H1 (cell line): ENCODE measurements around the gene OTOP3. TPM values are rescaled to one million over a fixed set of nuclear protein-coding genes. Genes with fewer than 3 reads are reported as not detected.

Experiments
- CTCF ChIA-PET: fragments of 300-600 bp; sonication (Branson Sonifier 250); formaldehyde crosslinking; loops from one replicate; lab custom pipeline; 2021; ENCODE audit not compliant: partially characterized antibody; lab: Charles Lee
- POLR2A ChIA-PET: fragments of 300-600 bp; sonication (Branson Sonifier 250); formaldehyde crosslinking; loops from one replicate; lab custom pipeline; 2021; ENCODE audit warnings: inconsistent platforms; ENCODE audit not compliant: partially characterized antibody; lab: Charles Lee
- DNase-seq, 2 experiments: peaks; one replicate each; pipeline versions ENCODE4 v3.0.0 to v3.0.0-alpha.2; 2010 to 2022; ENCODE audit warnings: low spot score in 2 of 2, low read depth in 1 of 2, mixed read lengths in 1 of 2
- FAIRE-seq: peaks from 2 replicates; lab custom pipeline; 2011; peaks lifted over from hg19 to GRCh38; lab: Jason Lieb, UNC
- H2AFZ ChIP-seq: 2 replicates; pipeline ENCODE4 v1.8.1; 2012; ENCODE audit warnings: low read length, inconsistent platforms
- H2AK5ac ChIP-seq: 2 replicates; pipeline ENCODE4 v1.6.1; 2013; ENCODE audit warnings: low read depth, low read length
- H2BK120ac ChIP-seq: replicated peaks from 2 replicates; pipeline ENCODE3; 2013; ENCODE audit warnings: low read depth, low read length, inconsistent platforms
- H2BK12ac ChIP-seq: 2 replicates; pipeline ENCODE4 v1.6.1; 2013; ENCODE audit warnings: low read depth, low read length
- H2BK15ac ChIP-seq: 2 replicates; pipeline ENCODE4 v1.6.1; 2013; ENCODE audit warnings: low read length
- H2BK20ac ChIP-seq: 2 replicates; pipeline ENCODE4 v1.6.1; 2013; ENCODE audit warnings: low read length
- H2BK5ac ChIP-seq: 2 replicates; pipeline ENCODE4 v1.6.1; 2013; ENCODE audit warnings: low read depth, low read length
- H3K14ac ChIP-seq: 2 replicates; pipeline ENCODE4 v1.6.1; 2013; ENCODE audit warnings: inconsistent platforms; ENCODE audit not compliant: insufficient read length
- H3K18ac ChIP-seq: 2 replicates; pipeline ENCODE4 v1.6.1; 2013; ENCODE audit warnings: low read length; ENCODE audit errors: extremely low read depth
- H3K23ac ChIP-seq: 2 replicates; pipeline ENCODE4 v1.6.1; 2013; ENCODE audit warnings: inconsistent platforms; ENCODE audit not compliant: insufficient read length
- H3K23me2 ChIP-seq: 2 replicates; pipeline ENCODE4 v1.6.1; 2013; ENCODE audit warnings: low read depth, low read length
- H3K27ac ChIP-seq: 2 replicates; pipeline ENCODE4 v1.6.1; 2011; ENCODE audit warnings: low read depth, low read length, inconsistent platforms
- H3K27me3 ChIP-seq, 4 experiments: replicated peaks in 1 of 4; 1 replicate in 1 of 4; 2 replicates in 3 of 4; pipeline versions ENCODE4 v1.6.1 to v1.8.1; 2011 to 2013; ENCODE audit warnings: low read length in 3 of 4, mild to moderate bottlenecking in 3 of 4, inconsistent platforms in 2 of 4, mixed read lengths in 2 of 4, moderate library complexity in 1 of 4; ENCODE audit not compliant: control insufficient read depth in 3 of 4, insufficient read depth in 3 of 4; ENCODE audit errors: extremely low read depth in 1 of 4
- H3K36me3 ChIP-seq, 4 experiments: 2 replicates each; pipeline versions ENCODE4 v1.6.1 to v1.8.1; 2011 to 2013; ENCODE audit warnings: mild to moderate bottlenecking in 4 of 4, low read length in 3 of 4, moderate library complexity in 2 of 4, control low read depth in 1 of 4, inconsistent platforms in 1 of 4; ENCODE audit not compliant: insufficient read depth in 4 of 4, control insufficient read depth in 2 of 4
- H3K4ac ChIP-seq: replicated peaks from 2 replicates; pipeline ENCODE3; 2013; ENCODE audit warnings: low read length, low read depth, mixed read lengths, inconsistent platforms; ENCODE audit not compliant: insufficient read length
- H3K4me1 ChIP-seq, 4 experiments: replicated peaks in 1 of 4; 1 replicate in 1 of 4; 2 replicates in 3 of 4; pipeline versions ENCODE4 v1.6.1 to v1.8.1; 2011 to 2013; ENCODE audit warnings: low read length in 3 of 4, inconsistent platforms in 2 of 4, mixed read lengths in 1 of 4; ENCODE audit not compliant: insufficient read depth in 4 of 4, control insufficient read depth in 3 of 4
- H3K4me2 ChIP-seq, 2 experiments: 2 replicates each; pipeline versions ENCODE4 v1.6.1 to v1.8.1; 2011 to 2013; ENCODE audit warnings: low read depth in 2 of 2, low read length in 2 of 2, control low read depth in 1 of 2, inconsistent platforms in 1 of 2, mild to moderate bottlenecking in 1 of 2; ENCODE audit not compliant: insufficient read depth in 1 of 2
- H3K4me3 ChIP-seq, 4 experiments: fragments of 200-600, 300-600 bp in 1 of 4; sonication (generic), shearing (Covaris generic), sonication (Bioruptor Twin) in 1 of 4; 2 replicates each; pipeline versions ENCODE4 v1.5.1 to v1.8.1; 2011 to 2016; ENCODE audit warnings: low read length in 4 of 4, low read depth in 3 of 4, control low read depth in 2 of 4, inconsistent platforms in 2 of 4, mild to moderate bottlenecking in 2 of 4, mixed read lengths in 1 of 4, moderate library complexity in 1 of 4; ENCODE audit not compliant: insufficient read depth in 2 of 4; ENCODE audit errors: extremely low read depth in 1 of 4
- H3K56ac ChIP-seq: replicated peaks from 2 replicates; pipeline ENCODE3; 2013; ENCODE audit warnings: low read depth, mild to moderate bottlenecking, mixed read lengths, low read length, inconsistent platforms; ENCODE audit not compliant: insufficient read length
- H3K79me1 ChIP-seq: 2 replicates; pipeline ENCODE4 v1.6.1; 2013; ENCODE audit warnings: low read depth, low read length, control low read depth
- H3K79me2 ChIP-seq, 2 experiments: 2 replicates each; pipeline versions ENCODE4 v1.6.1 to v1.8.1; 2012 to 2013; ENCODE audit warnings: low read length in 2 of 2, mild to moderate bottlenecking in 2 of 2, inconsistent platforms in 1 of 2; ENCODE audit not compliant: insufficient read depth in 2 of 2, control insufficient read depth in 1 of 2
- H3K9ac ChIP-seq, 4 experiments: replicated peaks in 1 of 4; 1 replicate in 1 of 4; 2 replicates in 3 of 4; pipeline versions ENCODE4 v1.6.1 to v1.8.1; 2011 to 2013; ENCODE audit warnings: low read depth in 3 of 4, low read length in 3 of 4, control low read depth in 2 of 4, mild to moderate bottlenecking in 2 of 4, moderate library complexity in 2 of 4, inconsistent platforms in 1 of 4; ENCODE audit errors: extremely low read depth in 1 of 4
- H3K9me3 ChIP-seq, 2 experiments: 2 replicates each; pipeline versions ENCODE4 v1.6.1 to v1.8.1; 2012 to 2013; ENCODE audit warnings: mild to moderate bottlenecking in 2 of 2, moderate library complexity in 2 of 2, control low read depth in 1 of 2, inconsistent platforms in 1 of 2, low read depth in 1 of 2, low read length in 1 of 2, mixed read lengths in 1 of 2; ENCODE audit not compliant: insufficient read depth in 2 of 2
- H4K20me1 ChIP-seq, 2 experiments: replicated peaks in 1 of 2; 2 replicates each; pipeline versions ENCODE3 to v1.8.1; 2011 to 2013; ENCODE audit warnings: inconsistent platforms in 2 of 2, low read length in 2 of 2, mild to moderate bottlenecking in 1 of 2; ENCODE audit not compliant: insufficient read depth in 2 of 2, control insufficient read depth in 1 of 2
- H4K5ac ChIP-seq: 2 replicates; pipeline ENCODE4 v1.6.1; 2013; ENCODE audit warnings: low read length, low read depth, mixed read lengths, inconsistent platforms; ENCODE audit not compliant: insufficient read length
- H4K8ac ChIP-seq: 2 replicates; pipeline ENCODE4 v1.8.0; 2013; ENCODE audit warnings: mild to moderate bottlenecking, moderate library complexity, low read length, inconsistent platforms; ENCODE audit not compliant: insufficient read depth; ENCODE audit errors: extremely low read depth
- H4K91ac ChIP-seq: replicated peaks from 2 replicates; pipeline ENCODE3; 2013; ENCODE audit warnings: low read length, mixed read lengths, inconsistent platforms; ENCODE audit not compliant: insufficient read length
- BRCA1 ChIP-seq: IDR thresholded peaks from 2 replicates; pipeline ENCODE4 v1.6.1; 2012; ENCODE audit warnings: low read depth, low read length, improper control_type of control experiment
- EP300 ChIP-seq, 2 experiments: IDR thresholded peaks; 1 replicate in 1 of 2; 2 replicates in 1 of 2; pipeline ENCODE4 v1.6.1; 2011 to 2012; ENCODE audit warnings: low read depth in 2 of 2, low read length in 2 of 2, mild to moderate bottlenecking in 2 of 2, borderline replicate concordance in 1 of 2, inconsistent platforms in 1 of 2, moderate library complexity in 1 of 2
- EZH2 ChIP-seq: fragments of 200-600 bp; sonication (generic); IDR thresholded peaks from 2 replicates; pipeline ENCODE4 v1.7.1; 2012; ENCODE audit warnings: low read depth, mild to moderate bottlenecking, moderate library complexity, low read length, inconsistent platforms; ENCODE audit not compliant: severe bottlenecking
- GTF2F1 ChIP-seq: IDR thresholded peaks from 2 replicates; pipeline ENCODE4 v1.6.1; 2012; ENCODE audit warnings: low read depth, low read length, improper control_type of control experiment, borderline replicate concordance
- POLR2A ChIP-seq, 2 experiments: IDR thresholded peaks; 1 replicate in 1 of 2; 2 replicates in 1 of 2; pipeline ENCODE4 v1.6.1; 2011; ENCODE audit warnings: low read depth in 2 of 2, low read length in 2 of 2, mild to moderate bottlenecking in 2 of 2; ENCODE audit errors: control extremely low read depth in 1 of 2
- RAD21 ChIP-seq, 2 experiments: IDR thresholded peaks in 1 of 2; conservative IDR thresholded peaks in 1 of 2; 2 replicates each; pipeline ENCODE4 v1.6.1; 2011; ENCODE audit warnings: low read depth in 2 of 2, low read length in 2 of 2, improper control_type of control experiment in 1 of 2, inconsistent platforms in 1 of 2, mild to moderate bottlenecking in 1 of 2, moderate library complexity in 1 of 2
- SAP30 ChIP-seq: fragments of 300-600 bp; sonication (generic); IDR thresholded peaks from 2 replicates; pipeline ENCODE4 v1.7.1; 2012; ENCODE audit warnings: low read length, moderate library complexity, mild to moderate bottlenecking, inconsistent platforms; ENCODE audit not compliant: insufficient read depth, insufficient replicate concordance
- SIN3A ChIP-seq, 2 experiments: IDR thresholded peaks in 1 of 2; conservative IDR thresholded peaks in 1 of 2; 2 replicates each; pipeline ENCODE4 v1.6.1; 2011 to 2012; ENCODE audit warnings: low read length in 2 of 2, improper control_type of control experiment in 1 of 2, low read depth in 1 of 2, mild to moderate bottlenecking in 1 of 2
- SIRT6 ChIP-seq: IDR thresholded peaks from one replicate; pipeline ENCODE4 v1.7.1; 2012; ENCODE audit warnings: low read length, inconsistent platforms
- SIX5 ChIP-seq: IDR thresholded peaks from 2 replicates; pipeline ENCODE4 v1.6.1; 2011; ENCODE audit warnings: mild to moderate bottlenecking, low read depth, low read length
- SP2 ChIP-seq: IDR thresholded peaks from 2 replicates; pipeline ENCODE4 v1.6.1; 2012; ENCODE audit warnings: mild to moderate bottlenecking, low read length, inconsistent platforms
- TCF12 ChIP-seq: IDR thresholded peaks from 2 replicates; pipeline ENCODE4 v1.6.1; 2011; ENCODE audit warnings: low read depth, mild to moderate bottlenecking, low read length
- WGBS, 2 experiments: shearing (Covaris generic) in 1 of 2; methylation state at CpG; one replicate each; pipeline versions ENCODE4 v1.1.6 to v1.1.7; 2013 to 2015; ENCODE audit warnings: low lambda C conversion rate in 2 of 2, mixed read lengths in 2 of 2, inconsistent platforms in 1 of 2, low coverage in 1 of 2, missing lambda C conversion rate in 1 of 2; ENCODE audit not compliant: insufficient replicate concordance in 2 of 2, insufficient coverage in 1 of 2, insufficient read length in 1 of 2; ENCODE audit errors: extremely low coverage in 1 of 2, missing lambda C conversion rate in 1 of 2; 5-methylcytosine and 5-hydroxymethylcytosine counted together
- polyA plus RNA-seq, 7 experiments: library from polyadenylated mRNA; depleted of rRNA in 3 of 7; stranded (reverse) in 5 of 7; unstranded in 2 of 7; fragments of >200 nt in 5 of 7; fragments of 200-250 nt in 2 of 7; gene quantifications; 1 replicate in 5 of 7; 2 replicates in 1 of 7; 4 replicates in 1 of 7; pipeline versions ENCODE4 v1.2.1 to v1.2.3, GENCODE V29; 2011 to 2013; ENCODE audit warnings: missing spikeins in 2 of 7, mixed read lengths in 2 of 7
- total RNA-seq: library from RNA; stranded (reverse); fragmentation: NEBNext Ultra II Directional; extraction: Animal tissue kit (Norgen Biotek cat#: 25700); gene quantifications from 2 replicates; pipeline ENCODE4 v1.2.1, GENCODE V29; 2021
- TF ChIP-seq, protein P1 (sequence below): IDR thresholded peaks from 2 replicates; pipeline ENCODE4 v1.6.1; 2012; ENCODE audit warnings: inconsistent platforms

The OTOP3 gene
- total and polyA plus RNA-seq, 2 of the 8 experiments (the other 6 are each of a cell fraction or from before 2014, with no cell fraction given), result 0.05 TPM; not detected in 1

DNA sequence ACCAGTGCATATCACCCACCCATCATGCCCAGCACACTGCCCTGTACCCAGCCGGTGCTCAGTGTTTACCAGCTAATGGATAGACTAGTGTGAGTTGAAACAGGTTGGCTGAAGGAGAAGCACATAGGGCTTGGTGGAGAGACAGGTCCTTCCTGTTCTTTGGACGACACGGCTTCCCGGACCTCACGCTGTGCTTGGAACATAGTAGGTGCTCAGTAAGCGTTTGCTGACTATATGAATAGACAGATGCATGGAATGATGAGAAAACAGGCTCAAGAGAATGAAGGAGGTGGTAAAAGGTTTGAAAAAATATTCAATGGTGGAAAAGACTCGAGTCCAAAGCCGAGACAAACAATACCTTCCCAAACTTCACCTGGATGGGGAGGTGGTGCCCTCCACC, 35.5 kb upstream of the OTOP3 start:
- no peaks in the 10 kb centered on the region for H3K79me1 ChIP-seq
- H3K9me3 ChIP-seq, result no peaks in the 10 kb centered on the region
- FAIRE-seq (no peak), DNase-seq (no peak)
- no peak overlapping the region for H2BK15ac ChIP-seq
- ChIA-PET CTCF (interaction anchor here (0.5 to 1.3 kb wide), 3 partner anchors 13 to 61 kb away, joined by 3 to 5 read pairs (median 4); no protein-coding TSS in a partner anchor), POLR2A (no interaction called here)
- H3K4ac ChIP-seq, result no peak overlapping the region
- H3K18ac ChIP-seq, result no peak overlapping the region
- no peak overlapping the region for H3K4me3 ChIP-seq
- no peak overlapping the region for H4K8ac ChIP-seq
- H2AFZ ChIP-seq, result no peak overlapping the region
- H3K4me2 ChIP-seq, result no peak overlapping the region
- no peaks in the 10 kb centered on the region for H3K36me3 ChIP-seq
- H3K56ac ChIP-seq, result no peak overlapping the region
- no peak overlapping the region for H2BK5ac ChIP-seq
- no peak overlapping the region for H3K14ac ChIP-seq
- 90% methylated on average over 8 of the region's 8 CpGs; no CpG with 5 or more reads in 1 of the 2 experiments for WGBS, 2 experiments
- H3K9ac ChIP-seq, result no peak overlapping the region
- no peak overlapping the region for H2BK20ac ChIP-seq
- H3K23me2 ChIP-seq, result no peaks in the 10 kb centered on the region
- no peak overlapping the region for H2AK5ac ChIP-seq
- no peak overlapping the region for H4K5ac ChIP-seq
- no peak overlapping the region for H3K27ac ChIP-seq
- no peak overlapping the region for H2BK12ac ChIP-seq
- H3K27me3 ChIP-seq, result peaks cover 0 to 16% (median 8%) of the 10 kb centered on the region in 4 experiments; a peak in 6 of 7 replicates
- H2BK120ac ChIP-seq, result no peak overlapping the region
- no peaks in the 10 kb centered on the region for H4K20me1 ChIP-seq
- peaks cover 0 to 9% (median 5%) of the 10 kb centered on the region in 4 experiments; a peak in 5 of 7 replicates for H3K4me1 ChIP-seq
- H3K23ac ChIP-seq, result no peak overlapping the region
- H3K79me2 ChIP-seq, result no peaks in the 10 kb centered on the region
- no peak overlapping the region for H4K91ac ChIP-seq
- TF ChIP-seq RAD21 (IDR thresholded peaks at IDR 0.05 in 1 of 2, conservative IDR thresholded peaks at IDR 0.05 in 1 of 2; ENCODE audit: low read depth in 2 of 2, low read length in 2 of 2) (no peak), TCF12 (no peak), GTF2F1 (no peak), POLR2A (IDR thresholded peaks at IDR 0.05; ENCODE audit: control extremely low read depth in 1 of 2, low read depth in 2 of 2, low read length in 2 of 2) (no peak), EZH2 (no peak), SIRT6 (no peak), SAP30 (no peak), BRCA1 (no peak), SP2 (no peak), SIN3A (conservative IDR thresholded peaks at IDR 0.05 in 1 of 2, IDR thresholded peaks at IDR 0.05 in 1 of 2; ENCODE audit: low read depth in 1 of 2, low read length in 2 of 2) (no peak), EP300 (IDR thresholded peaks at IDR 0.05; ENCODE audit: borderline replicate concordance in 1 of 2, low read depth in 2 of 2, low read length in 2 of 2) (no peak), SIX5 (no peak)
- TF ChIP-seq, protein P1, sequence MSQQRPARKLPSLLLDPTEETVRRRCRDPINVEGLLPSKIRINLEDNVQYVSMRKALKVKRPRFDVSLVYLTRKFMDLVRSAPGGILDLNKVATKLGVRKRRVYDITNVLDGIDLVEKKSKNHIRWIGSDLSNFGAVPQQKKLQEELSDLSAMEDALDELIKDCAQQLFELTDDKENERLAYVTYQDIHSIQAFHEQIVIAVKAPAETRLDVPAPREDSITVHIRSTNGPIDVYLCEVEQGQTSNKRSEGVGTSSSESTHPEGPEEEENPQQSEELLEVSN, result no peak
